ENCODE measurements around the gene ZNF831. TPM values are rescaled to one million over a fixed set of nuclear protein-coding genes. Genes with fewer than 3 reads are reported as not detected.
A peak's percentile ranks its signal among the peaks of the same experiment; 100 is the strongest.

Gene ZNF831
- total and polyA plus RNA-seq, 3 donors from 2014 or later = 0.99 to 4.8 (median 4.0) TPM

GRCh38 chr20:59299945-59300332 lies 136.3 kb downstream of the ZNF831 start:
- no peak for TF ChIP-seq POLR2A (IDR thresholded peaks at IDR 0.05)
- TF ChIP-seq, protein P1, sequence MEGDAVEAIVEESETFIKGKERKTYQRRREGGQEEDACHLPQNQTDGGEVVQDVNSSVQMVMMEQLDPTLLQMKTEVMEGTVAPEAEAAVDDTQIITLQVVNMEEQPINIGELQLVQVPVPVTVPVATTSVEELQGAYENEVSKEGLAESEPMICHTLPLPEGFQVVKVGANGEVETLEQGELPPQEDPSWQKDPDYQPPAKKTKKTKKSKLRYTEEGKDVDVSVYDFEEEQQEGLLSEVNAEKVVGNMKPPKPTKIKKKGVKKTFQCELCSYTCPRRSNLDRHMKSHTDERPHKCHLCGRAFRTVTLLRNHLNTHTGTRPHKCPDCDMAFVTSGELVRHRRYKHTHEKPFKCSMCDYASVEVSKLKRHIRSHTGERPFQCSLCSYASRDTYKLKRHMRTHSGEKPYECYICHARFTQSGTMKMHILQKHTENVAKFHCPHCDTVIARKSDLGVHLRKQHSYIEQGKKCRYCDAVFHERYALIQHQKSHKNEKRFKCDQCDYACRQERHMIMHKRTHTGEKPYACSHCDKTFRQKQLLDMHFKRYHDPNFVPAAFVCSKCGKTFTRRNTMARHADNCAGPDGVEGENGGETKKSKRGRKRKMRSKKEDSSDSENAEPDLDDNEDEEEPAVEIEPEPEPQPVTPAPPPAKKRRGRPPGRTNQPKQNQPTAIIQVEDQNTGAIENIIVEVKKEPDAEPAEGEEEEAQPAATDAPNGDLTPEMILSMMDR (IDR thresholded peaks at IDR 0.05) = no peak
- intact Hi-C loops (cut with DNase I; ENCODE audit: low total_unique reads) = no loop called here
- Histone ChIP-seq H3K36me3 (ENCODE audit: low read depth, missing control alignments) (no peaks in the 10 kb centered on the region), H3K4me3 (peak overlapping the region; percentile 26 to 27), H3K9me3 (no peaks in the 10 kb centered on the region), H3K27me3 (no peaks in the 10 kb centered on the region), H3K4me1 (peaks cover 3% of the 10 kb centered on the region), H3K27ac (no peak overlapping the region)
- WGBS, 2 donors = 0 to 2% methylated on average over 3 to 19 of the region's 19 CpGs
- DNase-seq = peak; percentile 17

DNA sequence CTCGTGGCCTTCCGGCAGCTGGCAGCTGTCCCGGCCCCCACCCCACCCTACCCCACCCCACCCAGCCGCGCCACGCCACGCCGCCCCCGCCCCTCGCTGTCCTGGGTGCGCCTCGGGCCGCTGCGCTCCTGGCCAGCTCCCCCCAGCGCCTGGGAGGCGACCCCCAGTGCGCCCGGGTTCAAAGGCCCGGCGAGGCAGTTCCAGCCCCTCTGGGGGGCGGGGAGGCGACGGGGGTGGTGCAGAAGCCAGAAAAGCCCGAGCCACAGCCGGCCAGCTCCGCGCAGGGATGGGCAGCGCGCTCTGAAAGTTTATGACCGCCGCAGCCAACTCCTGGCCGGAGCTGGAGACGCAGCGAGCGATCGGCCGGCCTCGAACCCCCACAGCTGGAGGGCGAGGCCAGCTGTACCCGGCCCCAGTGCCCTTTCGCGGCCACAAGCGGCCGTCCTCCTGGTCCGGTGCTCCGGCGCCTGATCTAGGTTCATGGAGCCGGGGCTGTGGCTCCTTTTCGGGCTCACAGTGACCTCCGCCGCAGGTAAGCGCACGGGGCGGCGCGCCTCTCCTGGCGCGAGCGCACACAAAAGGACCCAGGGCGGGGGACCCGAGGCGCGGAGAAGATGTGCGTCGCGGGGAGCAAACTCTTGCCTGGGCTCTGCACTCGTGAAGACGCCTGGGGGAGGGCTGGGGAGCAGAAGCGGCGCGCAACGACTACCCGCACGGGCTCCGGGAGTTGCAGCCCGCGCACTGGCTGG lies 136.9 kb downstream of the ZNF831 start, which contains the start of gene EDN3:
Gene EDN3, plus strand, starts transcription at position 279 of the 749 bp plus-strand sequence. Its CDS starts 202 bp downstream, at position 481.
- Histone ChIP-seq H3K27ac (no peak within 1 kb of the TSS), H3K4me1 (peaks cover 3% of the 10 kb centered on the region), H3K36me3 (ENCODE audit: low read depth, missing control alignments) (no peaks in the 10 kb centered on the region), H3K27me3 (no peaks in the 10 kb centered on the region), H3K9me3 (no peaks in the 10 kb centered on the region), H3K4me3 (peak within 1 kb of the TSS; percentile 26 to 27)
- WGBS, 2 donors = 1 to 2% methylated on average over 33 to 48 of the region's 77 CpGs
- no peak for DNase-seq
- intact Hi-C loops (cut with DNase I; ENCODE audit: low total_unique reads) = no loop called here
- TF ChIP-seq, protein P1 (IDR thresholded peaks at IDR 0.05) = no peak
- TF ChIP-seq POLR2A (IDR thresholded peaks at IDR 0.05) = no peak

- Histone ChIP-seq H3K27me3 (no peaks in the 10 kb centered on the region), H3K4me1 (peaks cover 3% of the 10 kb centered on the region), H3K27ac (no peak overlapping the region), H3K4me3 (no peak overlapping the region), H3K9me3 (no peaks in the 10 kb centered on the region), H3K36me3 (ENCODE audit: low read depth, missing control alignments) (no peaks in the 10 kb centered on the region)
- 65% methylated on average over 17 of the region's 17 CpGs; no CpG with 5 or more reads in 1 of the 2 donors for WGBS, 2 donors
- no peak for TF ChIP-seq POLR2A (IDR thresholded peaks at IDR 0.05)
- TF ChIP-seq, protein P1 (IDR thresholded peaks at IDR 0.05) = no peak
- intact Hi-C loops (cut with DNase I; ENCODE audit: low total_unique reads) = no loop called here
- no peak for DNase-seq
These were observed 137.9 kb downstream of the ZNF831 start for GRCh38 chr20:59301343-59302007.

- 89 to 90% methylated on average over 7 of the region's 7 CpGs for WGBS, 2 donors
- DNase-seq = no peak
- H3K27ac ChIP-seq = no peak overlapping the region
- TF ChIP-seq, protein P1 (IDR thresholded peaks at IDR 0.05) = no peak
- no peak for TF ChIP-seq POLR2A (IDR thresholded peaks at IDR 0.05)
- H3K4me3 ChIP-seq = no peak overlapping the region
- H3K36me3 ChIP-seq (ENCODE audit: low read depth, missing control alignments) = no peaks in the 10 kb centered on the region
- H3K9me3 ChIP-seq = no peaks in the 10 kb centered on the region
- no peaks in the 10 kb centered on the region for H3K27me3 ChIP-seq
- intact Hi-C loops (cut with DNase I; ENCODE audit: low total_unique reads) = no loop called here
- H3K4me1 ChIP-seq = no peaks in the 10 kb centered on the region
These were observed 142.5 kb downstream of the ZNF831 start for GRCh38 chr20:59305908-59306655.
